Stimulated activated CD4-positive, alpha-beta T cell treated with anti-CD3 and anti-CD28 coated beads, TNF-alpha, amount 100 ng/mL, for 48 hours (primary cell): ENCODE measurements around the gene CYB561D1.

Experiments used
- DNase-seq, 3 donors: peaks; one replicate each; pipeline ENCODE4 v3.0.0-alpha.2; 2020; ENCODE audit warnings: low read depth in 3 of 3

The CYB561D1 gene

DNA sequence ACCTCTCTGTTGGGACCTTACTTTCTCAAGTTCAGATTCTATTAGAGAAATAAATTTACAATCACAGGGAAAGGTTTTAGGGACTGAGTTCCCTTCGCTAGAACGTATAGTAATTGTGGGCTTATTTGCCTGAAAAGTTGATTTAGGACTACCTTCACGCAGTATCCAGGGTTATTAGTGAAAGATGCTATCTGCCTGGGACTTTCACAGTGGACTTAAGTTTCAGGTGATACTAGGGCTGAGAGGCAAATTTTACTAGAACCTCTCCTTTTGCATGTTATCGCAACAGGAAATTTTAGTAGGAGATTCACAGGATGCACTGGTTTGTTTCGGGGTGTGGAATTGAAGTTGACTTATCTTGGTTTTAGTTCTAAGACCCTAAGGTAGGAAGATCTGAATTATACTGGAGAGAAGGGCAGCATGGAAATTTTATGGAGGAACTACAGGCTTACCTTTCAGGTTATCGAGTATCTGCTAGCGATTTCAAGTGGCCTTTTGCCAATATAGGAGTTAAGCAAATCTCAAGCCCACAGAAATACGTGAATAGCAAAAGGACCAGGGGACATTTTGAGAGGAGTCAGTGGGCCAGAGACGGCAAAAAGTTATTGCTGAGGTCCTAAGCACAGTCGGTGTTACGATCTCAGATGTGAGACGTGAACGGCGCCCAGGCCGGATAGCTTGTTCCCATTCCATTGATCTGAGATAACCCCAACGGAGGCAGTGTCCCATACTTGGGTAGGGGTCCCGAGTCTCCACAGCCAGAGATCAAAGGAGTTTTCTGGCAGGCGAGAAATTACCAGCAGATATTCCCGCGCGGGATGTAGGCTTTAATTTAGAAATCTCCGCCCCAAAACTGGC lies 53.8 kb downstream of the CYB561D1 start:
- DNase-seq = no peak

DNA sequence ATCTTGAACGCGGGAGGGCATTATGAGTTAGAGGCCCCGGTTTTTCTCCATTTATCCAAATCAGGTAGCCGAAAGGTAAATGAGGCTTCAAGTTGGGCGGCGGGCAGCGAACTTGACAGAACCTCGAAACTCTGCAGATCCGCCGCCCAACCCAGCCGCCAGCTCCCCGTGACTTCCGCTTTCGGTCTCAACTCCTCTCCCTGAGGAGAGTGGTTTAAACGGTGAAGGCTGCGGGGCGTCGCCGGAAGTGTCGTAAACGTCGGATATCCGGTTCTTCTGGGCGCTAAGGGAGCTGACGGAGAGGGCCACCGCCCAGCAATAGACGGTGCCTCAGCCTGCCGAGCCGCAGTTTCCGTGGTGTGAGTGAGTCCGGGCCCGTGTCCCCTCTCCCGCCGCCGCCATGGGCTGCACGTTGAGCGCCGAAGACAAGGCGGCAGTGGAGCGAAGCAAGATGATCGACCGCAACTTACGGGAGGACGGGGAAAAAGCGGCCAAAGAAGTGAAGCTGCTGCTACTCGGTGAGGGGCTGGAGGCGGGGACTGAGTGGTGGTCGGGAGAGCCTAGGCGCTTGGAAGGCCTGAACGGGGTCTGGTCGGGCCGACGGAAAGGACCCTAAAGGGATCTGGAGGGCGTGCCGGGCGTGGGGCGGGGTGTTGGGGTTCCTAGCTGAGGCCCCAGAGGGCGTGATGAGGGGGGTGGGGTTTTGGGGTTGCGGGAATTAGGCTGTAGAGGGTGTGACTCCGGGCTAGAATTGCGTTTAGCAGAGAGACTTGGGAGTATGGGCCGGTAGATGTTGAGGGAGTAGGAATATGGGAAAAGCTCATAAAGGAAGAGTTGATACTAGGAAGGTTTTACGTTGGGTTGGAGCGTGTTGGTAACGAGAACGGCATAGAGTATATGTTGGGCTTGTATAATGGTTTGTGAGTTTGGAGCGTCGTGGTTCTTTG lies 54.7 kb downstream of the CYB561D1 start, which contains the start of gene GNAI3:
TSS of gene GNAI3 (plus strand) at position 295 of the 947 bp plus-strand sequence. CDS start at position 401, 106 bp downstream.
- DNase-seq = peak; percentile 89 to 93 (median 90)
